GM23338 (cell line): ENCODE results near the gene TAS2R43. TPM values are rescaled to one million over a fixed set of nuclear protein-coding genes. Genes with fewer than 3 reads are reported as not detected.

ENCODE experiments used
- ATAC-seq: fragments of 200-7000 bp; cut with Tn5 transposase; 3 replicates; pipeline ENCODE4 v1.9.1; 2020
- DNase-seq: peaks from one replicate; pipeline ENCODE4 v3.0.0-alpha.2; 2015; ENCODE audit warnings: low spot score
- H2AFZ ChIP-seq: fragments of 200-600 bp; sonication (generic); 2 replicates; pipeline ENCODE4 v1.8.0; 2016; ENCODE audit warnings: antibody characterized with exemption, mild to moderate bottlenecking, moderate library complexity
- H3F3A ChIP-seq: fragments of 200-600 bp; sonication (generic); replicated peaks from 2 replicates; pipeline ENCODE4 v1.8.0; 2017; ENCODE audit warnings: antibody characterized with exemption, mixed run types, low read depth
- H3K27ac ChIP-seq: fragments of 200-600 bp; sonication (generic); 2 replicates; pipeline ENCODE4 v1.6.1; 2016; ENCODE audit warnings: low read depth
- H3K27me3 ChIP-seq: fragments of 200-600 bp; sonication (generic); 2 replicates; pipeline ENCODE4 v1.8.0; 2016; ENCODE audit warnings: mild to moderate bottlenecking, mixed run types, moderate library complexity; ENCODE audit not compliant: insufficient read depth
- H3K36me3 ChIP-seq: fragments of 200-600 bp; sonication (generic); 2 replicates; pipeline ENCODE4 v1.8.0; 2016; ENCODE audit warnings: mild to moderate bottlenecking; ENCODE audit not compliant: insufficient read depth
- H3K4me1 ChIP-seq: fragments of 200-600 bp; sonication (generic); 2 replicates; pipeline ENCODE4 v1.8.0; 2016; ENCODE audit warnings: mild to moderate bottlenecking, moderate library complexity; ENCODE audit not compliant: insufficient read depth
- H3K4me2 ChIP-seq: fragments of 200-600 bp; sonication (generic); 2 replicates; pipeline ENCODE4 v1.7.1; 2017; ENCODE audit warnings: mixed run types
- H3K4me3 ChIP-seq: fragments of 200-600 bp; sonication (generic); 2 replicates; pipeline ENCODE4 v1.6.1; 2016; ENCODE audit warnings: mixed run types
- H3K79me2 ChIP-seq: fragments of 200-600 bp; sonication (generic); replicated peaks from 2 replicates; pipeline ENCODE4 v1.8.0; 2017; ENCODE audit warnings: mild to moderate bottlenecking; ENCODE audit not compliant: insufficient read depth
- H3K9me2 ChIP-seq: fragments of 200-600 bp; sonication (generic); 2 replicates; pipeline ENCODE4 v1.8.0; 2017; ENCODE audit not compliant: insufficient read depth
- H4K20me1 ChIP-seq: fragments of 200-600 bp; sonication (generic); replicated peaks from 2 replicates; pipeline ENCODE4 v1.8.0; 2017; ENCODE audit warnings: mild to moderate bottlenecking; ENCODE audit not compliant: insufficient read depth
- H3K27ac Mint-ChIP-seq: 2 replicates; pipeline ENCODE4 v1.8.0; 2020; ENCODE audit warnings: inconsistent platforms, mild to moderate bottlenecking, moderate library complexity, mixed read lengths
- H3K27me3 Mint-ChIP-seq: 3 replicates; pipeline ENCODE4 v1.8.0; 2022; ENCODE audit warnings: low read depth, mild to moderate bottlenecking, moderate library complexity, mixed read lengths, inconsistent platforms; ENCODE audit not compliant: insufficient read depth, poor library complexity
- H3K36me3 Mint-ChIP-seq: 3 replicates; pipeline ENCODE4 v1.8.0; 2021; ENCODE audit warnings: low read depth, mild to moderate bottlenecking, inconsistent platforms, moderate library complexity, mixed read lengths
- H3K4me1 Mint-ChIP-seq: 3 replicates; pipeline ENCODE4 v1.8.0; 2020; ENCODE audit warnings: mild to moderate bottlenecking, inconsistent platforms, mixed read lengths
- H3K4me3 Mint-ChIP-seq: 3 replicates; pipeline ENCODE4 v1.8.0; 2021; ENCODE audit warnings: moderate library complexity, mild to moderate bottlenecking, inconsistent platforms, mixed read lengths
- H3K9me3 Mint-ChIP-seq: 3 replicates; pipeline ENCODE4 v1.8.0; 2020; ENCODE audit warnings: moderate library complexity, mild to moderate bottlenecking, inconsistent platforms, mixed read lengths
- CREB1 ChIP-seq: fragments of 250-450 bp; sonication (Bioruptor Pico); IDR thresholded peaks from 2 replicates; pipeline ENCODE4 v1.5.0; 2020; ENCODE audit warnings: low read depth, mild to moderate bottlenecking, moderate library complexity
- EZH2phosphoT487 ChIP-seq: fragments of 200-600 bp; sonication (generic); IDR thresholded peaks from one replicate; pipeline ENCODE4 v1.8.1; 2018; ENCODE audit warnings: antibody characterized with exemption; ENCODE audit not compliant: unreplicated experiment
- JUNB ChIP-seq: IDR thresholded peaks from one replicate; pipeline ENCODE4 v1.6.1; 2016; ENCODE audit warnings: antibody characterized with exemption; ENCODE audit not compliant: unreplicated experiment
- NANOG ChIP-seq: IDR thresholded peaks from 2 replicates; pipeline ENCODE4 v1.6.1; 2016; ENCODE audit warnings: antibody characterized with exemption, borderline replicate concordance
- POLR2AphosphoS5 ChIP-seq: IDR thresholded peaks from 2 replicates; pipeline ENCODE4 v1.6.1; 2016; ENCODE audit warnings: antibody characterized with exemption, low read depth
- STAT1 ChIP-seq: IDR thresholded peaks from one replicate; pipeline ENCODE4 v1.6.1; 2016; ENCODE audit warnings: antibody characterized with exemption; ENCODE audit not compliant: unreplicated experiment
- ZNF114 ChIP-seq: fragments of 250-450 bp; sonication (Bioruptor Pico); IDR thresholded peaks from 2 replicates; pipeline ENCODE4 v1.5.0; 2020; ENCODE audit warnings: mild to moderate bottlenecking, moderate library complexity
- ZNF331 ChIP-seq: fragments of 250-450 bp; sonication (Bioruptor Pico); IDR thresholded peaks from 2 replicates; pipeline ENCODE4 v1.5.0; 2020; ENCODE audit warnings: low read depth, mild to moderate bottlenecking, moderate library complexity
- long read RNA-seq: library from polyadenylated mRNA; unstranded; transcript quantifications from one replicate; pipeline ENCODE4 v2.0.0, GENCODE V29; 2020; ENCODE audit not compliant: unreplicated experiment
- polyA plus RNA-seq: library from polyadenylated mRNA; unstranded; fragments of >200 nt; fragmentation: Nextera tagmentation; extraction: Ambion mirVana; gene quantifications from 2 replicates; pipeline ENCODE4 v1.2.1, GENCODE V29; 2016
- total RNA-seq: library from RNA; depleted of rRNA; stranded (reverse); fragments of >200 nt; shearing (Covaris generic); gene quantifications from 2 replicates; pipeline ENCODE4 v1.2.3, GENCODE V29; 2014; rRNA removed
- TF ChIP-seq, protein P1 (sequence below): fragments of 250-450 bp; sonication (Bioruptor Pico); IDR thresholded peaks from 2 replicates; pipeline ENCODE4 v1.5.0; 2020; ENCODE audit warnings: mild to moderate bottlenecking, moderate library complexity
- TF ChIP-seq, protein P2 (sequence below): IDR thresholded peaks from one replicate; pipeline ENCODE4 v1.6.1; 2018; ENCODE audit warnings: antibody characterized with exemption; ENCODE audit not compliant: unreplicated experiment
- TF ChIP-seq, protein P3 (sequence below), 2 experiments: fragments of 200-600 bp in 1 of 2; sonication (generic) in 1 of 2; conservative IDR thresholded peaks; 2 replicates each; pipeline versions ENCODE4 v1.5.1 to v1.6.1; 2016 to 2017; ENCODE audit warnings: antibody characterized with exemption in 2 of 2, low read depth in 2 of 2, mild to moderate bottlenecking in 2 of 2, moderate library complexity in 1 of 2

TAS2R43 gene, protein sequence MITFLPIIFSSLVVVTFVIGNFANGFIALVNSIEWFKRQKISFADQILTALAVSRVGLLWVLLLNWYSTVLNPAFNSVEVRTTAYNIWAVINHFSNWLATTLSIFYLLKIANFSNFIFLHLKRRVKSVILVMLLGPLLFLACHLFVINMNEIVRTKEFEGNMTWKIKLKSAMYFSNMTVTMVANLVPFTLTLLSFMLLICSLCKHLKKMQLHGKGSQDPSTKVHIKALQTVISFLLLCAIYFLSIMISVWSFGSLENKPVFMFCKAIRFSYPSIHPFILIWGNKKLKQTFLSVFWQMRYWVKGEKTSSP
- total RNA-seq (2.6 and 2.7 TPM in 2 replicates), polyA plus RNA-seq (not detected in 2 replicates)
- long read RNA-seq = 0 reads

DNA sequence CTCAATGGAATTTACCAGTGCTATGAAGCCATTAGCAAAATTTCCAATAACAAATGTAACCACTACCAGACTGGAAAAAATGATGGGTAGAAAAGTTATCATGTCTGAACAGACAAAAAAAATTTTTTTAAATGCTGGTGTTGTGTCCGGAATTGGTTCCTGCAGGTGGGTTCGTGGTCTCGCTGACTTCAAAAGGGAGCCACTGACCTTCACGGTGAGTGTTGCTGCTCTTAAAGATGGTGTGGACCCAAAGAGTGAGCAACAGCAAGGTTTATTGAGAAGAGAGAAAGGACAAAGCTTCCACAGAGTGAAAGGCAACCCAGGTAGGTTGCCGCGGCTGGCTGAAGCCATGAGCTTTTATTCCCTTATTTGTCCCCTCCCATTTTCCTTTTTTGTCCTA lies at the start of gene TAS2R43:
TSS of gene TAS2R43 (minus strand) at position 186 of the 400 bp plus-strand sequence. CDS start at position 102, 84 bp downstream.
- no peak within 1 kb of the TSS for H3K4me3 ChIP-seq
- H3K79me2 ChIP-seq = no peaks in the 10 kb centered on the region
- no peaks in the 10 kb centered on the region for H3F3A ChIP-seq
- no peaks in the 10 kb centered on the region; the same call in 1 of the 3 replicates for H3K36me3 Mint-ChIP-seq
- H3K9me2 ChIP-seq = no peaks in the 10 kb centered on the region
- H3K9me3 Mint-ChIP-seq = no peaks in the 10 kb centered on the region
- H3K4me1 ChIP-seq = no peaks in the 10 kb centered on the region
- no peaks in the 10 kb centered on the region for H4K20me1 ChIP-seq
- H2AFZ ChIP-seq = no peak within 1 kb of the TSS
- no peak within 1 kb of the TSS for H3K4me3 Mint-ChIP-seq
- no peak within 1 kb of the TSS for H3K4me2 ChIP-seq
- DNase-seq (no peak), ATAC-seq (no peak)
- no peaks in the 10 kb centered on the region for H3K4me1 Mint-ChIP-seq
- no peaks in the 10 kb centered on the region for H3K27me3 ChIP-seq
- TF ChIP-seq CREB1 (CRISPR knock-in tag) (no peak), STAT1 (no peak), EZH2phosphoT487 (no peak), POLR2AphosphoS5 (no peak), JUNB (no peak), NANOG (no peak), ZNF331 (CRISPR knock-in tag) (no peak), ZNF114 (no peak)
- TF ChIP-seq, protein P1, sequence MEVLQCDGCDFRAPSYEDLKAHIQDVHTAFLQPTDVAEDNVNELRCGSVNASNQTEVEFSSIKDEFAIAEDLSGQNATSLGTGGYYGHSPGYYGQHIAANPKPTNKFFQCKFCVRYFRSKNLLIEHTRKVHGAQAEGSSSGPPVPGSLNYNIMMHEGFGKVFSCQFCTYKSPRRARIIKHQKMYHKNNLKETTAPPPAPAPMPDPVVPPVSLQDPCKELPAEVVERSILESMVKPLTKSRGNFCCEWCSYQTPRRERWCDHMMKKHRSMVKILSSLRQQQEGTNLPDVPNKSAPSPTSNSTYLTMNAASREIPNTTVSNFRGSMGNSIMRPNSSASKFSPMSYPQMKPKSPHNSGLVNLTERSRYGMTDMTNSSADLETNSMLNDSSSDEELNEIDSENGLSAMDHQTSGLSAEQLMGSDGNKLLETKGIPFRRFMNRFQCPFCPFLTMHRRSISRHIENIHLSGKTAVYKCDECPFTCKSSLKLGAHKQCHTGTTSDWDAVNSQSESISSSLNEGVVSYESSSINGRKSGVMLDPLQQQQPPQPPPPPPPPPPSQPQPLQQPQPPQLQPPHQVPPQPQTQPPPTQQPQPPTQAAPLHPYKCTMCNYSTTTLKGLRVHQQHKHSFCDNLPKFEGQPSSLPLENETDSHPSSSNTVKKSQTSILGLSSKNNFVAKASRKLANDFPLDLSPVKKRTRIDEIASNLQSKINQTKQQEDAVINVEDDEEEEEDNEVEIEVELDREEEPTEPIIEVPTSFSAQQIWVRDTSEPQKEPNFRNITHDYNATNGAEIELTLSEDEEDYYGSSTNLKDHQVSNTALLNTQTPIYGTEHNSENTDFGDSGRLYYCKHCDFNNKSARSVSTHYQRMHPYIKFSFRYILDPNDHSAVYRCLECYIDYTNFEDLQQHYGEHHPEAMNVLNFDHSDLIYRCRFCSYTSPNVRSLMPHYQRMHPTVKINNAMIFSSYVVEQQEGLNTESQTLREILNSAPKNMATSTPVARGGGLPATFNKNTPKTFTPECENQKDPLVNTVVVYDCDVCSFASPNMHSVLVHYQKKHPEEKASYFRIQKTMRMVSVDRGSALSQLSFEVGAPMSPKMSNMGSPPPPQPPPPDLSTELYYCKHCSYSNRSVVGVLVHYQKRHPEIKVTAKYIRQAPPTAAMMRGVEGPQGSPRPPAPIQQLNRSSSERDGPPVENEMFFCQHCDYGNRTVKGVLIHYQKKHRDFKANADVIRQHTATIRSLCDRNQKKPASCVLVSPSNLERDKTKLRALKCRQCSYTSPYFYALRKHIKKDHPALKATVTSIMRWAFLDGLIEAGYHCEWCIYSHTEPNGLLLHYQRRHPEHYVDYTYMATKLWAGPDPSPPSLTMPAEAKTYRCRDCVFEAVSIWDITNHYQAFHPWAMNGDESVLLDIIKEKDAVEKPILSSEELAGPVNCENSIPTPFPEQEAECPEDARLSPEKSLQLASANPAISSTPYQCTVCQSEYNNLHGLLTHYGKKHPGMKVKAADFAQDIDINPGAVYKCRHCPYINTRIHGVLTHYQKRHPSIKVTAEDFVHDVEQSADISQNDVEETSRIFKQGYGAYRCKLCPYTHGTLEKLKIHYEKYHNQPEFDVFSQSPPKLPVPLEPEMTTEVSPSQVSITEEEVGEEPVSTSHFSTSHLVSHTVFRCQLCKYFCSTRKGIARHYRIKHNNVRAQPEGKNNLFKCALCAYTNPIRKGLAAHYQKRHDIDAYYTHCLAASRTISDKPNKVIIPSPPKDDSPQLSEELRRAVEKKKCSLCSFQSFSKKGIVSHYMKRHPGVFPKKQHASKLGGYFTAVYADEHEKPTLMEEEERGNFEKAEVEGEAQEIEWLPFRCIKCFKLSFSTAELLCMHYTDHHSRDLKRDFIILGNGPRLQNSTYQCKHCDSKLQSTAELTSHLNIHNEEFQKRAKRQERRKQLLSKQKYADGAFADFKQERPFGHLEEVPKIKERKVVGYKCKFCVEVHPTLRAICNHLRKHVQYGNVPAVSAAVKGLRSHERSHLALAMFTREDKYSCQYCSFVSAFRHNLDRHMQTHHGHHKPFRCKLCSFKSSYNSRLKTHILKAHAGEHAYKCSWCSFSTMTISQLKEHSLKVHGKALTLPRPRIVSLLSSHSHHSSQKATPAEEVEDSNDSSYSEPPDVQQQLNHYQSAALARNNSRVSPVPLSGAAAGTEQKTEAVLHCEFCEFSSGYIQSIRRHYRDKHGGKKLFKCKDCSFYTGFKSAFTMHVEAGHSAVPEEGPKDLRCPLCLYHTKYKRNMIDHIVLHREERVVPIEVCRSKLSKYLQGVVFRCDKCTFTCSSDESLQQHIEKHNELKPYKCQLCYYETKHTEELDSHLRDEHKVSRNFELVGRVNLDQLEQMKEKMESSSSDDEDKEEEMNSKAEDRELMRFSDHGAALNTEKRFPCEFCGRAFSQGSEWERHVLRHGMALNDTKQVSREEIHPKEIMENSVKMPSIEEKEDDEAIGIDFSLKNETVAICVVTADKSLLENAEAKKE (CRISPR knock-in tag) = no peak
- TF ChIP-seq, protein P2, sequence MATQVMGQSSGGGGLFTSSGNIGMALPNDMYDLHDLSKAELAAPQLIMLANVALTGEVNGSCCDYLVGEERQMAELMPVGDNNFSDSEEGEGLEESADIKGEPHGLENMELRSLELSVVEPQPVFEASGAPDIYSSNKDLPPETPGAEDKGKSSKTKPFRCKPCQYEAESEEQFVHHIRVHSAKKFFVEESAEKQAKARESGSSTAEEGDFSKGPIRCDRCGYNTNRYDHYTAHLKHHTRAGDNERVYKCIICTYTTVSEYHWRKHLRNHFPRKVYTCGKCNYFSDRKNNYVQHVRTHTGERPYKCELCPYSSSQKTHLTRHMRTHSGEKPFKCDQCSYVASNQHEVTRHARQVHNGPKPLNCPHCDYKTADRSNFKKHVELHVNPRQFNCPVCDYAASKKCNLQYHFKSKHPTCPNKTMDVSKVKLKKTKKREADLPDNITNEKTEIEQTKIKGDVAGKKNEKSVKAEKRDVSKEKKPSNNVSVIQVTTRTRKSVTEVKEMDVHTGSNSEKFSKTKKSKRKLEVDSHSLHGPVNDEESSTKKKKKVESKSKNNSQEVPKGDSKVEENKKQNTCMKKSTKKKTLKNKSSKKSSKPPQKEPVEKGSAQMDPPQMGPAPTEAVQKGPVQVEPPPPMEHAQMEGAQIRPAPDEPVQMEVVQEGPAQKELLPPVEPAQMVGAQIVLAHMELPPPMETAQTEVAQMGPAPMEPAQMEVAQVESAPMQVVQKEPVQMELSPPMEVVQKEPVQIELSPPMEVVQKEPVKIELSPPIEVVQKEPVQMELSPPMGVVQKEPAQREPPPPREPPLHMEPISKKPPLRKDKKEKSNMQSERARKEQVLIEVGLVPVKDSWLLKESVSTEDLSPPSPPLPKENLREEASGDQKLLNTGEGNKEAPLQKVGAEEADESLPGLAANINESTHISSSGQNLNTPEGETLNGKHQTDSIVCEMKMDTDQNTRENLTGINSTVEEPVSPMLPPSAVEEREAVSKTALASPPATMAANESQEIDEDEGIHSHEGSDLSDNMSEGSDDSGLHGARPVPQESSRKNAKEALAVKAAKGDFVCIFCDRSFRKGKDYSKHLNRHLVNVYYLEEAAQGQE = no peak
- TF ChIP-seq, protein P3, sequence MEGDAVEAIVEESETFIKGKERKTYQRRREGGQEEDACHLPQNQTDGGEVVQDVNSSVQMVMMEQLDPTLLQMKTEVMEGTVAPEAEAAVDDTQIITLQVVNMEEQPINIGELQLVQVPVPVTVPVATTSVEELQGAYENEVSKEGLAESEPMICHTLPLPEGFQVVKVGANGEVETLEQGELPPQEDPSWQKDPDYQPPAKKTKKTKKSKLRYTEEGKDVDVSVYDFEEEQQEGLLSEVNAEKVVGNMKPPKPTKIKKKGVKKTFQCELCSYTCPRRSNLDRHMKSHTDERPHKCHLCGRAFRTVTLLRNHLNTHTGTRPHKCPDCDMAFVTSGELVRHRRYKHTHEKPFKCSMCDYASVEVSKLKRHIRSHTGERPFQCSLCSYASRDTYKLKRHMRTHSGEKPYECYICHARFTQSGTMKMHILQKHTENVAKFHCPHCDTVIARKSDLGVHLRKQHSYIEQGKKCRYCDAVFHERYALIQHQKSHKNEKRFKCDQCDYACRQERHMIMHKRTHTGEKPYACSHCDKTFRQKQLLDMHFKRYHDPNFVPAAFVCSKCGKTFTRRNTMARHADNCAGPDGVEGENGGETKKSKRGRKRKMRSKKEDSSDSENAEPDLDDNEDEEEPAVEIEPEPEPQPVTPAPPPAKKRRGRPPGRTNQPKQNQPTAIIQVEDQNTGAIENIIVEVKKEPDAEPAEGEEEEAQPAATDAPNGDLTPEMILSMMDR (conservative IDR thresholded peaks at IDR 0.05; ENCODE audit: low read depth in 2 of 2) = no peak
- no peak within 1 kb of the TSS for H3K27ac Mint-ChIP-seq
- H3K27ac ChIP-seq = no peak within 1 kb of the TSS
- no peaks in the 10 kb centered on the region for H3K27me3 Mint-ChIP-seq
- H3K36me3 ChIP-seq = no peaks in the 10 kb centered on the region
